Measurements from ENCODE around the gene SLAMF7.

The SLAMF7 gene

GRCh38 chr1:160795951-160796383 is 56.9 kb downstream of the SLAMF7 start, which contains the start of gene LY9:
LY9 (plus strand) TSS chr1:160796174; CDS start chr1:160796188, 14 bp downstream.
- TF ChIP-seq ZFX (IDR thresholded peaks at IDR 0.05) (no peak), CTCF (conservative IDR thresholded peaks at IDR 0.05) (no peak)
- no peak within 1 kb of the TSS for H3K27ac ChIP-seq

DNA sequence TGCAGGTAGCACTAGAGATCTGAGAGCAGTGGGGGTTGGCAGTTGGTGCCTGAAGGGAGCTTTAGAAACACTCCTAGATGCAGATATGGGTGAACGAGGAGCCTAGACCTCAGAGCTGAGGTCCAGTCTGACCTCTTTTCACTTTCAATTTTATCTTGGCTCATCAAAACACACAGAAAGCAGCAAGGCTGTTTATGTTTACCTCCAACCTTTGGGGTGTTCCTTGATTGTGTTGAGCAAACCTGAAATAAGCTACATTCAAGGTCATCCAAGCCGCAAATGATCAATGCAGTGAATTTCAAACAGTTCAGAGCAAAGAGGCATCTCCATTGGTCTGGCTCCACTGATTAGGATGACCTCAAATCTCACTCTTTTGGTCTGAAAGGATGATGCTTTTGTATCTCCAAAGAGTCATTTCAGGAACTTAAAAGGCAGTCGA is 58.2 kb downstream of the SLAMF7 start:
- H3K27ac ChIP-seq = no peak overlapping the region
- no peak for TF ChIP-seq ZFX (IDR thresholded peaks at IDR 0.05)
- no peak for TF ChIP-seq CTCF (conservative IDR thresholded peaks at IDR 0.05)

DNA sequence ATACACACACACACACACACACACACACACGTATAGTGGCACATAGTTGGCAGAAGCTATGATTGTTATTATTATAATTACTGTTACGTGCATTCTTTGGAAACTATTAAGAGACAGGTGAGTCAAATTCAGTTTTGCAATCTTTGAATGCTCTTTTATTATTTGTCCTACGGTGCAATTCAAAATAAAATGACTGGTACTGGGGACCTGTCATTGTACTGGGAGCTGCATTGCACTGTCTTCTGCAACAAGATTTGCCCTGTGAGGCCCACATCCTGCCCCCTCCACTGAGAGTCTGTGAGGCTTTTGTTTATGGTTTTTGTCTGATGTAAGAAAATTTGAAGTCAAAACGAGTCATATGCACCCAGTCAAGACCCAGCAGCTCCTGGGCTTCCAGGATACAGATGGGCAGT is 58.8 kb downstream of the SLAMF7 start:
- TF ChIP-seq CTCF (conservative IDR thresholded peaks at IDR 0.05) (no peak), ZFX (IDR thresholded peaks at IDR 0.05) (no peak)

GRCh38 chr1:160798439-160798838 is 59.4 kb downstream of the SLAMF7 start:
- H3K27ac ChIP-seq = no peak overlapping the region
- TF ChIP-seq CTCF (conservative IDR thresholded peaks at IDR 0.05) (no peak), ZFX (IDR thresholded peaks at IDR 0.05) (no peak)

More for the DNA sequence above, 58.8 kb downstream of the SLAMF7 start:
- no peak overlapping the region for H3K27ac ChIP-seq

- TF ChIP-seq ZFX (IDR thresholded peaks at IDR 0.05) = no peak
- TF ChIP-seq CTCF (conservative IDR thresholded peaks at IDR 0.05) = no peak
These were observed 60.6 kb downstream of the SLAMF7 start for GRCh38 chr1:160799641-160800040.

DNA sequence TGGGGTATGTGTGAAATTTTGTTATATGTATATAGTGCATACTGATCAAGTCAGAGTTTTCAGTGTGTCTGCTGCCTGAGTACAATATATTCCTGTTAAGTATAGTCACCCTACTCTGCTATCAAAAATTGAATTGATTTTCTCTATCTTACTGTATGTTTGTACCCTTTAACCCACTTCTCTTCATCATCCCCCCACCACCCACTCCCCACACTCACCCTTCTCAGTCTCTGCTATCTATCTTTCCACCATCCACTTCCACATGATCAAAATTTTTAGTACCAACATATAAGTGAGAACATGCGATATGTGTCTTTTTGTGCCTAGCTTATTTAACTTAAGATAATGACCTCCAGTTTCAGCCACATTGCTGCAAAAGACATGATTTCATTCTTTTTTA is 61.1 kb downstream of the SLAMF7 start:
- no peak overlapping the region for H3K27ac ChIP-seq
- TF ChIP-seq CTCF (conservative IDR thresholded peaks at IDR 0.05) (no peak), ZFX (IDR thresholded peaks at IDR 0.05) (no peak)

More at GRCh38 chr1:160799641-160800040, 60.6 kb downstream of the SLAMF7 start:
- H3K27ac ChIP-seq = no peak overlapping the region

DNA sequence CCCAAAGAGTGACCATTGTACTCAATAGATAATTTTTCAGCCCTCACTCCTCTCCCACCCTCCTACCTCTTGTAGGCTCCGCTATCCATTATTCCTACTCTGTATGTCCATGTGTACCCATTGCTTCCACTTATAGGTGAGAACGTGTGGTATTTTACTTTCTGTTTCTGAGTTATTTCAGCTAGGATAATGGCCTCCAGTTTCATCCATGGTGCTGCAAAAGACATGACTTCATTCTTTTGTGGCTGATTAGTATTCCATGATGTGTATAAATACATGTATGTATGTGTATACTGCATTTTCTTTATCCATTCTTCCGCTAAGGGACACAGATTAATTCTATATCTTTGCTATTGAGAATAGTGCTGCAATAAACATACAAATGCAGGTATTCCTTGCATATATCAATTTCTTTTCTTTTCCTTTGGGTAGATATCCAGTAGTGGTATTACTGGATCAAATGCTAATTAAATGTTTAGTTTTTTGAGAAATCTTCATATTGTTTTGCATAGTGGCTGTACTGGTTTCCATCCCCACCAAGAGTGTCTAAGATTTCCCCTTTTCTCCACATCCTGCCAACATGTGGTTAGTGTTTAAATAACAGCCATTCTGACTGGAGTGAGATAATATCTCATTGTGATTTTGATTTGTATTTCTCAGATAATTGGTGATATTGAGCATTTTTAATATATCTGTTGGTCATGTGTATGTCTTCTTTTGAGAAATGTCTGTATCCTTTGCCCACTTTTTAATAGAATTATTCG is 61.8 kb downstream of the SLAMF7 start:
- TF ChIP-seq ZFX (IDR thresholded peaks at IDR 0.05) (no peak), CTCF (conservative IDR thresholded peaks at IDR 0.05) (no peak)
- H3K27ac ChIP-seq = no peak overlapping the region

Data from C4-2B (cell line).